Astrocyte of the spinal cord (primary cell): ENCODE results near the gene TDRD7.
A peak's percentile ranks its signal among the peaks of the same experiment; 100 is the strongest.

ENCODE experiments used
- DNase-seq: peaks from one replicate; pipeline ENCODE4 v3.0.0; 2011; ENCODE audit warnings: low read depth, low spot score
- H3K4me3 ChIP-seq: 2 replicates; pipeline ENCODE4 v1.5.1; 2011; ENCODE audit warnings: low read depth, mild to moderate bottlenecking, low read length, moderate library complexity
- CTCF ChIP-seq: IDR thresholded peaks from 2 replicates; pipeline ENCODE4 v1.5.1; 2012; ENCODE audit warnings: low read depth, mild to moderate bottlenecking, low read length, inconsistent platforms
- in situ Hi-C: cut with HindIII; loops from 2 replicates; pipeline ENCODE4 v1.10.0; 2017; ENCODE audit warnings: low sequenced_read_pairs

The TDRD7 gene

GRCh38 chr9:97502222-97502983 is 90.5 kb downstream of the TDRD7 start:
- in situ Hi-C loops = no loop called here
- no peak for TF ChIP-seq CTCF
- H3K4me3 ChIP-seq = peak overlapping the region; percentile 40
- DNase-seq = no peak

GRCh38 chr9:97502984-97503861 is 91.3 kb downstream of the TDRD7 start:
- in situ Hi-C loops = no loop called here
- no peak overlapping the region for H3K4me3 ChIP-seq
- no peak for DNase-seq
- no peak for TF ChIP-seq CTCF

DNA sequence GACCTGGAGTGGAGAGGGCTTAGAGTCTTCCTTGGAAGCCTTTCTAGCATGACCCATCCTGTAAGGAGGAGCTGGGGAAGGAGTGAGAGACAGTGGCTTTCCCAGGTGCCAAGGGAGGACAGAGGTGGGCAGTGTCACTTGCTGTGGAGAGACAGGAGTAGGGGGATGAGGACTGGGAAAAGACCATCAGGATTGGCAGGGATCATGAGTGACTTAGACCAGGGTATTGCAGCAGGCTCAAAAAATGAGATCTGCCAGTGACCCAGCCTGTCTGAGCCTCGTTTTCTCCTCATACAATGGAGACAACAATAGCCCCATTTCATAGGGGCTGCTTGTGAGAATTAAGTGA is 91.9 kb downstream of the TDRD7 start:
- in situ Hi-C loops = no loop called here

DNA sequence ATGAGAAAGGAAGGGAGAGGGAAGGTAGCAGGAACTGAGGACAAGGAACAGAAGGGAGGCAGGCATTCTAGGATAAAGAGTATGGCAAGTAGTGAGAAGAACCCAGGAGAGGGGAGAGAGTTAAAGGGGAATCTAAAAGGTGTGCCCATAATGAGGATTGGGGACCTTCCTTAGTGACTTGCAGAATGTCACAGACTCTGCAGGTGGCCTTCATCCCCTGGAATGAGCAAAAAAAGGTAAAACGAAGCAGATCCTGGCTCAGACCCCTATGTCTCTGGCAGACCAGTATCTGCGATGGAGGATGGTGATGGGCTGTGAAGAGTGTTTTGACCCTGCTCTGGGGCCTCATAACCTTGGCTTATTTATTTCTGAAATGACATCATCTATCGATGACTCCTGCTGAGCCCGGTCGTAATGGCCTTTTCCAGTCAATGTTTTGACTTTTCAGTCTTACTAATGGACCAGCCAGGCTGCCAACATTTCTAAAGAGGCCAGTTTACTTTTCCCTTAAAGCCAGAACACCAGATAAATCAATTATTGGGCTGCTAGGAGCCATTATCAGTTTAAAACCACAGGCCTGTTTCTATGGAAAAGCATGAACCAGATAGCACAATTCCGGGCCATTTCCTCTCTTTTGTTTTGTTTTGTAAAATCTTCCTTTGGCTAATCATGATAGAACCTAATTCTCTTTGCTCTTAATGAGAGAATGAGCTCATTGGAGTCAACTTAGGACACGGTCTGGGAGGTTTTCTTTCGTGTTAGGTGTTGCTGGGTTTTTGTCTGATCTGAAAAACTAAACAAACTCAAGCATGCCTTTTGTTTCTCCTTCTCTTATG is 92.7 kb downstream of the TDRD7 start:
- in situ Hi-C loops = no loop called here
- peak; percentile 46 for DNase-seq
- H3K4me3 ChIP-seq = no peak overlapping the region
- TF ChIP-seq CTCF = no peak

More for the DNA sequence above, 91.9 kb downstream of the TDRD7 start:
- H3K4me3 ChIP-seq = no peak overlapping the region
- no peak for TF ChIP-seq CTCF
- DNase-seq = no peak

DNA sequence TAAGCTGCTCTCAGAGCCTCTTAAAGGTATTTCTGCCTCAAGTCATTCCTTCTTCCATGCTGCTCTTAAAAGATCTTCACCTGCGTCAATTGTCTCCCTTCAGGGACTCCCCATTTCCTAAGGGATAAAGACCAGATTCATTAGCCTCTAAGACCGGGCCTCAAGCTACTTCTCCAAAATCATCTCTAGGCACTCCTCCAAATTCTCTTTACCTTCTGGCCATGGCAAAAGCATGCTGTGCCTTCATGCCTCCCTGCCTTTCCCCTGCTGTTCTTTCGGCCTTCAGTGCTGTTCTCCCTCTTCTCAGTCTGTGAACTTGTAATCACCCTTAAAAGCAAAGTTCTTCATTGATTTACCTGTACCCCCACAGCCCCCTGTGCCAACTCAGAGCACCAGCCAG is 93.9 kb downstream of the TDRD7 start:
- in situ Hi-C loops = no loop called here
- TF ChIP-seq CTCF = no peak

DNA sequence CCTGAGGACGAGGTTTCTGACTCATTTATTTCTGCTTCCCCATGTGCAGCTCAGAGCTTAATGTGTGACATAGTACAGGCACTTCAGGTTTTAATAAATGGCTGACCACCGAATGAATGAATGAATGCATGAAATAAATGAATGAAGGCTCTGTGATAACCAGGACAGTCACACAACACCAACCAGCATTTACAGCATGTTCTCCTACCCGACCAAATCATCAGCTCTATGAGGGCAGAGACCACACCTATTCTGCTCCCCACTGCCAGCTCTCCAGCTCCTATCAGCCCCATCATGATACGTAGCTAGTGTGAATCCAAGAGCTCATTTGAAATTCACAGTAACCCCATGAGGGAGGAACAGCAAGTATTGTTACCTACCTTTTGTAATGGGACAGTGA is 94.4 kb downstream of the TDRD7 start:
- in situ Hi-C loops = no loop called here
- TF ChIP-seq CTCF = no peak
- H3K4me3 ChIP-seq = no peak overlapping the region
- no peak for DNase-seq

More for the DNA sequence above, 93.9 kb downstream of the TDRD7 start:
- DNase-seq = no peak
- H3K4me3 ChIP-seq = no peak overlapping the region
